22Rv1 (cell line): ENCODE results near the gene EEPD1.

ENCODE experiments used
- H3K27ac ChIP-seq: fragments of 450-650 bp; 2 replicates; pipeline ENCODE4 v1.5.1; 2017
- ZFX ChIP-seq: fragments of 450-650 bp; IDR thresholded peaks from 2 replicates; pipeline ENCODE4 v1.6.1; 2017; ENCODE audit warnings: antibody characterized with exemption, borderline replicate concordance
- TF ChIP-seq, protein P1 (sequence below): fragments of 450-650 bp; IDR thresholded peaks from 2 replicates; pipeline ENCODE4 v1.5.1; 2017; ENCODE audit warnings: mild to moderate bottlenecking

Gene EEPD1

DNA sequence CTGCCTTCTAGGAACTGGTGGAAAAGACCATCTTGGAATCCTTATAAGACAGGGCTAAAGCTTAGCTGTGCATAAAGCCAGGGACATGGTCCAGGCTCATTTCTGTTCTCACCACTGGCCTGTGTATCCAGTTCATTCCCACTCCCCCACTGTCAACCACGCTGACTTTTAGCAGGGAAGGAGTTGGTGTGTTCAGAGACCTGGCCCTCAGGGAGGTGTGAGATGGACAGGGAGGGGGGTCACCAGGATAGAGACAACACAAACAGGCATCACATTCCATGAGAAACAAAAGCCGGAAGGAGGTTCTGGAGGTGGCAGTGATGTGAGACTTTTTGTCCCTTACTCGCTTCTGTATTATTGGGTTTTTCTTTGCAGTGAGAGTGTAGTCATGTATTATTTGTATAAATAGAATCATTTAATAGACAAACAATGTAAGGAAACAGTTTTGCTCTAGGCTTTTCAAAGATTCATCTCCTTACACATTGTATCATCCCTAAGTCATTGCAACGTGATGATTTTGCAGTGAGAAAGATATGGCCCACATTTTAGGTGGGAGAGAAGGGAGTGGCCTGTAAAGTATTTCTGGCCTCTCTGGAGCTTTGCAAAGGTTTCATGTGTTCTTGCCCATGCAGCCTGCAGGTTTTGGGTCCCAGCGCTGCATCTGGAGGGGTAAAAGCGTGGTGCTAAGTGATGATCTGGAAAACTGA, 52.0 kb downstream of the EEPD1 start:
- no peak overlapping the region for H3K27ac ChIP-seq
- TF ChIP-seq ZFX: no peak
- TF ChIP-seq, protein P1, sequence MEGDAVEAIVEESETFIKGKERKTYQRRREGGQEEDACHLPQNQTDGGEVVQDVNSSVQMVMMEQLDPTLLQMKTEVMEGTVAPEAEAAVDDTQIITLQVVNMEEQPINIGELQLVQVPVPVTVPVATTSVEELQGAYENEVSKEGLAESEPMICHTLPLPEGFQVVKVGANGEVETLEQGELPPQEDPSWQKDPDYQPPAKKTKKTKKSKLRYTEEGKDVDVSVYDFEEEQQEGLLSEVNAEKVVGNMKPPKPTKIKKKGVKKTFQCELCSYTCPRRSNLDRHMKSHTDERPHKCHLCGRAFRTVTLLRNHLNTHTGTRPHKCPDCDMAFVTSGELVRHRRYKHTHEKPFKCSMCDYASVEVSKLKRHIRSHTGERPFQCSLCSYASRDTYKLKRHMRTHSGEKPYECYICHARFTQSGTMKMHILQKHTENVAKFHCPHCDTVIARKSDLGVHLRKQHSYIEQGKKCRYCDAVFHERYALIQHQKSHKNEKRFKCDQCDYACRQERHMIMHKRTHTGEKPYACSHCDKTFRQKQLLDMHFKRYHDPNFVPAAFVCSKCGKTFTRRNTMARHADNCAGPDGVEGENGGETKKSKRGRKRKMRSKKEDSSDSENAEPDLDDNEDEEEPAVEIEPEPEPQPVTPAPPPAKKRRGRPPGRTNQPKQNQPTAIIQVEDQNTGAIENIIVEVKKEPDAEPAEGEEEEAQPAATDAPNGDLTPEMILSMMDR: no peak

DNA sequence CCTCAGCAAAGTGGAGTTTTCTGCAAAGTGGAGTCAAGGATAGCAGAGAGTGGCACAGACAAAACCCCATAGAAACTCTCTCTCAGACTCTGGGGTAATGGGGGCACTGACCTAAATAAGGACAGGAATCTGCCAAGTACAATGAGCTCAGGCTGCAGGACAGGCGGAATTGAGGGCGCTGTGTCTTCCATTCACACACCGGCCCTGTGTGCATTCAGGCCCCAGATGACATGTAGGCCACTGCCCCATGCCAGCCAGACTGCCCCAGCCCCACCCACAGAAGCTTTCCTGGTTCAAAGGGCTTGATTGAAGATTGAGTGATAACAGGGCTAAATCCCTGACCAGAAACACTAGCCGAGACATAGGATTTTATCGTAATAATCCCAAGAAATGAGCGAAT, 52.7 kb downstream of the EEPD1 start:
- TF ChIP-seq, protein P1: no peak
- TF ChIP-seq ZFX: no peak
- no peak overlapping the region for H3K27ac ChIP-seq

- H3K27ac ChIP-seq: no peak overlapping the region
- TF ChIP-seq, protein P1: no peak
- no peak for TF ChIP-seq ZFX
Observed at GRCh38 chr7:36207451-36208291, 54.6 kb downstream of the EEPD1 start.

- no peak overlapping the region for H3K27ac ChIP-seq
- TF ChIP-seq, protein P1: no peak
- no peak for TF ChIP-seq ZFX
Observed at GRCh38 chr7:36208426-36208825, 55.4 kb downstream of the EEPD1 start.

DNA sequence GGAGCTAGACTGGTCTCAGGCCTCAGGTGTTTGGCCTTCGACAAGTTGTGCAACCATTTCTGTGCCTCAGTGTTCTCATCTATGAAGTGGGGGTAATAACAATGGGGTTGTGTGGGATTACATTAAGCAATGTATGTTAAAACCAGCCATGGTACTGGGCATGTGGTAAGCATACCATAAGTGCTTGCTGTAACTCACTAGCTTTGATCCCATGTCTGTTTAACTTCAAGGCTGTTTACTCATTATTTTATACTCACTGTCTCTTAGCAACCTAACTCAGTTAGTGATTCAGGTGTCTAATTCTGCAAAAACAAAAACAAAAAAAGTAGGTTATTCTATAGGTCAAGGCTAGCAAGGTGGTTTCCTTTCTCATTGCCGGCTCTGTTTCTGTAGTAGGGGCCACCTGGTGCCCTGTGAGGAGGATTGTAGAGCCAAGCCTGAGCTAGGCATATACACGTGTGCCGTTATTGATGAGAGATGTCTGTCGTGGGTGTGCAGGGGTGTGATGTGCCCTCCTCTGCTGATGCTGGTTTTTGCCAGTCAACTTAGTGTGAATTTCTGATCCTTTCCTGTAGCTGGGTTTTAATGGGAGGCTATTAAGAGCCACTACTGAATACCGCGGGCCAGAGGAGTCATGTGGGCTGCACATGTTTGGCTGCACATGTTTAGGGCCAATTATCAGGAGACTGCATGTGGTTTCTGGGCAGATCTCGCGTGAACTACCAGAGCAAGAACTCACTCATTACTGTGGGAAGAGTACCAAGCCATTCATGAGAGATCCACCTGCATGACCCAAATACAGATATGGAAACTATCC, 56.2 kb downstream of the EEPD1 start:
- TF ChIP-seq ZFX: no peak
- no peak overlapping the region for H3K27ac ChIP-seq

DNA sequence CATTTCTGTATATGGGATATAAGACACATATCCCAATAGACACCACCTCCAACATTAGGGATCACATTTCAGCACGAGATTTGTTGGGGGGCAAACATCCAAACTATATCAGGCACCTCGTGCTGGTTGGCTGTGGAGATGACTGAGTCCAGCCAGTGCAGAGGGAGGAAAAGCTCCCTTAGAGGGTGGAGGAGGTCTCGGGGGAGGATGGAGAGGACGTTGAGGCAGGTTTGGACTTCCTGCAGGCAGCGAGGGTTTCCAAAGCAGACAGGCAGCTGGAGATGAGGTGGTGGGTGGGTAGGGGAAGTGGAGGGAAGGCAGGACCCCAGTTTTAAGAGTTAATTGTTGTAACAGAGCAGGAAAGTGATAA, 56.7 kb downstream of the EEPD1 start:
- TF ChIP-seq, protein P1: no peak
- TF ChIP-seq ZFX: no peak
- no peak overlapping the region for H3K27ac ChIP-seq

DNA sequence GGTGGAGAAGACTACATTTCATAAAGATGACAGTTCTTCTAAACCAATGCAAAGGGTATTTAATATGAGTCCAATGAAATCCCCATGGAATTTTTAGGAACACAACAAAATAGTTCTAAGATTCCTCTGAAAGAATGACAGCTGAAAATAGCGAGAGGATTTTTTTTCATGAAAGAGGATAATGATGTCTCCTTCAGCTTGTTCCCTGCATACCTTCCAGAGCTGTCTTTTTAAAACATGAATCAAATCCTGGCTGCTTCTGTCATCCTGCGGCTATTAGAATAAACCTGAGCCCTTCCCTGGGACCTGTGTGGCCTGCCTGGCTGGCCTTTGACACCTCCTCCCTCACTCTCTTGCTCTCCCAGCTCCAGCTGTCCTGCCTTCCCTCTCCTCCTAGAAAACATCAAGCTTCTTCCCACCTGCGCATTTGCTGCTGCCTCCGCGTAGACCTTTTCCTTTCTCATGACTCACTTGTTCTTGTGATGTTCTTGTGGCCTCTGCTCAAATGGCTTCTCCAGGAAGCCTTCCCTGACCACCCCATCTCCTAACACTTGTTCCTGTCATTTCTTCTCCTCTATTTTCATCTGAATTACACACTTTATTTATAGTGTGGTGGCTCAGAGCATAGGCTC, 57.4 kb downstream of the EEPD1 start:
- TF ChIP-seq, protein P1: no peak
- no peak for TF ChIP-seq ZFX
- H3K27ac ChIP-seq: no peak overlapping the region
